Stimulated activated CD4-positive, alpha-beta T cell treated with anti-CD3 and anti-CD28 coated beads, Interleukin-12 subunit alpha, Interleukin-12 subunit beta, amount 100 ng/mL, for 24 hours (primary cell): ENCODE results near the gene GPC1.

ENCODE experiments used
- DNase-seq, 2 experiments: peaks; one replicate each; pipeline ENCODE4 v3.0.0-alpha.2; 2020; ENCODE audit warnings: low read depth in 2 of 2

The GPC1 gene

GRCh38 chr2:240513549-240514287 is 78.3 kb downstream of the GPC1 start:
- peak; percentile 68 to 78 for DNase-seq

- DNase-seq, result no peak
These were observed 79.2 kb downstream of the GPC1 start for GRCh38 chr2:240514631-240515030.

GRCh38 chr2:240517342-240517741 is 81.9 kb downstream of the GPC1 start:
- DNase-seq, result no peak
